Endothelial cell of umbilical vein (primary cell): Measurements from ENCODE around the gene AWAT2. TPM values are rescaled to one million over a fixed set of nuclear protein-coding genes. Genes with fewer than 3 reads are reported as not detected.

ENCODE experiments used
- BruUV-seq: library from RNA; stranded (reverse); fragments of 400-500 nt; replicated peaks from 2 replicates; lab custom pipeline; 2021; lab: Mats Ljungman, UMichigan
- CTCF ChIA-PET: fragments of 300-600, 350-600 bp; sonication (Branson Sonifier 250); formaldehyde crosslinking; loops from one replicate; lab custom pipeline; 2021; ENCODE audit warnings: antibody characterized with exemption, inconsistent platforms; lab: Charles Lee
- POLR2A ChIA-PET: fragments of 300-600, 350-600 bp; sonication (Branson Sonifier 250); formaldehyde crosslinking; loops from one replicate; lab custom pipeline; 2021; ENCODE audit warnings: antibody characterized with exemption, inconsistent platforms; lab: Charles Lee
- DNase-seq: peaks from one replicate; pipeline ENCODE4 v3.0.0-alpha.2; 2011; ENCODE audit warnings: low read depth, low spot score
- FAIRE-seq: peaks from 2 replicates; lab custom pipeline; 2011; peaks lifted over from hg19 to GRCh38; lab: Jason Lieb, UNC
- H2AFZ ChIP-seq: 2 replicates; pipeline ENCODE4 v1.6.0; 2012; ENCODE audit warnings: low read depth, low read length, control low read depth, inconsistent platforms
- H3K27ac ChIP-seq: 2 replicates; pipeline ENCODE4 v1.5.1; 2011; ENCODE audit warnings: low read depth, mild to moderate bottlenecking, control low read depth, low read length, moderate library complexity; ENCODE audit not compliant: insufficient read depth
- H3K27me3 ChIP-seq, 2 experiments: 2 replicates each; pipeline versions ENCODE4 v1.6.0 to v1.6.1; 2011; ENCODE audit warnings: low read length in 2 of 2, mixed read lengths in 1 of 2; ENCODE audit not compliant: control insufficient read depth in 2 of 2, insufficient read depth in 2 of 2
- H3K36me3 ChIP-seq, 2 experiments: 2 replicates in 1 of 2; 3 replicates in 1 of 2; pipeline ENCODE4 v1.5.1; 2011; ENCODE audit warnings: low read length in 2 of 2, mild to moderate bottlenecking in 1 of 2, moderate library complexity in 1 of 2; ENCODE audit not compliant: control insufficient read depth in 2 of 2, insufficient read depth in 2 of 2; ENCODE audit errors: extremely low read depth in 1 of 2
- H3K4me1 ChIP-seq: 3 replicates; pipeline ENCODE4 v1.5.1; 2011; ENCODE audit warnings: mild to moderate bottlenecking, low read length; ENCODE audit not compliant: control insufficient read depth, insufficient read depth; ENCODE audit errors: extremely low read depth
- H3K4me2 ChIP-seq: 2 replicates; pipeline ENCODE4 v1.6.1; 2011; ENCODE audit warnings: low read length, control low read depth, mixed read lengths; ENCODE audit not compliant: insufficient read depth
- H3K4me3 ChIP-seq, 3 experiments: fragments of 200-600 bp in 1 of 3; sonication (generic), shearing (Covaris generic) in 1 of 3; replicated peaks in 1 of 3; 2 replicates each; pipeline ENCODE4 v1.5.1; 2011 to 2016; ENCODE audit warnings: control low read depth in 3 of 3, low read length in 3 of 3, mild to moderate bottlenecking in 2 of 3, inconsistent platforms in 1 of 3, low read depth in 1 of 3, moderate library complexity in 1 of 3; ENCODE audit not compliant: insufficient read depth in 1 of 3
- H3K79me2 ChIP-seq: 2 replicates; pipeline ENCODE4 v1.6.0; 2012; ENCODE audit warnings: low read length, inconsistent platforms; ENCODE audit not compliant: control insufficient read depth, insufficient read depth
- H3K9ac ChIP-seq: replicated peaks from 2 replicates; pipeline ENCODE3; 2011; ENCODE audit warnings: low read length, control low read depth; ENCODE audit not compliant: insufficient read depth; ENCODE audit errors: extremely low read depth
- H3K9me1 ChIP-seq: replicated peaks from 3 replicates; pipeline ENCODE4 v1.6.0; 2011; ENCODE audit warnings: mild to moderate bottlenecking, low read length; ENCODE audit not compliant: control insufficient read depth, insufficient read depth; ENCODE audit errors: extremely low read depth
- H3K9me3 ChIP-seq: replicated peaks from 2 replicates; pipeline ENCODE4 v1.5.1; 2012; ENCODE audit warnings: low read length, inconsistent platforms; ENCODE audit not compliant: control insufficient read depth, insufficient read depth
- H4K20me1 ChIP-seq: replicated peaks from 2 replicates; pipeline ENCODE3; 2011; ENCODE audit warnings: mild to moderate bottlenecking, low read length; ENCODE audit not compliant: control insufficient read depth, insufficient read depth; ENCODE audit errors: extremely low read depth
- EZH2 ChIP-seq: IDR thresholded peaks from 2 replicates; pipeline ENCODE4 v1.6.1; 2012; ENCODE audit warnings: borderline replicate concordance, low read depth, mild to moderate bottlenecking, moderate library complexity, low read length, inconsistent platforms; ENCODE audit not compliant: severe bottlenecking
- FOS ChIP-seq: IDR thresholded peaks from 2 replicates; pipeline ENCODE4 v1.6.1; 2011; ENCODE audit warnings: mild to moderate bottlenecking, low read length, moderate library complexity, borderline replicate concordance; ENCODE audit not compliant: insufficient read depth
- GATA2 ChIP-seq: IDR thresholded peaks from 2 replicates; pipeline ENCODE4 v1.7.0; 2011; ENCODE audit warnings: low read depth, mild to moderate bottlenecking, moderate library complexity, mixed read lengths, low read length; ENCODE audit not compliant: insufficient read length, insufficient read depth
- JUN ChIP-seq: IDR thresholded peaks from 2 replicates; pipeline ENCODE4 v1.6.1; 2011; ENCODE audit warnings: borderline replicate concordance, low read depth; ENCODE audit not compliant: insufficient read length, insufficient read depth
- MAX ChIP-seq: IDR thresholded peaks from 2 replicates; pipeline ENCODE4 v1.6.1; 2011; ENCODE audit not compliant: insufficient read depth, insufficient read length
- MYC ChIP-seq: IDR thresholded peaks from one replicate; pipeline ENCODE4 v1.6.1; 2011; ENCODE audit warnings: mild to moderate bottlenecking, low read depth, low read length
- POLR2A ChIP-seq: IDR thresholded peaks from 2 replicates; pipeline ENCODE4 v1.6.1; 2012; ENCODE audit warnings: low read depth, mild to moderate bottlenecking, control low read depth, low read length
- POLR2AphosphoS5 ChIP-seq: IDR thresholded peaks from 2 replicates; pipeline ENCODE4 v1.6.1; 2012; ENCODE audit warnings: low read depth, mild to moderate bottlenecking, control low read depth, low read length, moderate library complexity; ENCODE audit not compliant: insufficient read depth
- dilution Hi-C: fragments of 300-500 bp; cut with MboI; formaldehyde crosslinking; loops from one replicate; pipeline ENCODE4 v1.15.0; 2019; ENCODE audit warnings: low sequenced_read_pairs; ENCODE audit not compliant: extremely low pct_ligation_motif_present
- intact Hi-C: fragments of 100-400 bp; cut with micrococcal nuclease; formaldehyde crosslinking; loops from one replicate; pipeline ENCODE4 v1.10.0; 2022
- polyA plus RNA-seq, 4 experiments: library from polyadenylated mRNA; depleted of rRNA in 3 of 4; stranded (reverse) in 3 of 4; unstranded in 1 of 4; fragments of >200 nt; gene quantifications; 2 replicates each; pipeline versions ENCODE4 v1.2.1 to v1.2.3, GENCODE V29; 2011 to 2012; ENCODE audit warnings: missing spikeins in 1 of 4
- total RNA-seq: library from RNA; stranded (reverse); gene quantifications from 2 replicates; pipeline ENCODE4 v1.2.3, GENCODE V29; 2021
- TF ChIP-seq, protein P1 (sequence below), 2 donors: IDR thresholded peaks; 1 replicate in 1 of 2; 2 replicates in 1 of 2; pipeline ENCODE4 v1.5.1; 2011; ENCODE audit warnings: low read length in 2 of 2, mild to moderate bottlenecking in 2 of 2, moderate library complexity in 2 of 2, control low read depth in 1 of 2, inconsistent platforms in 1 of 2, low read depth in 1 of 2; ENCODE audit not compliant: insufficient read depth in 1 of 2; ENCODE audit errors: extremely low read depth in 1 of 2

AWAT2 gene
- total and polyA plus RNA-seq, 2 donors (not counting 3 experiments of a cell fraction or from before 2014, with no cell fraction given), result 0.20 to 0.29 TPM

DNA sequence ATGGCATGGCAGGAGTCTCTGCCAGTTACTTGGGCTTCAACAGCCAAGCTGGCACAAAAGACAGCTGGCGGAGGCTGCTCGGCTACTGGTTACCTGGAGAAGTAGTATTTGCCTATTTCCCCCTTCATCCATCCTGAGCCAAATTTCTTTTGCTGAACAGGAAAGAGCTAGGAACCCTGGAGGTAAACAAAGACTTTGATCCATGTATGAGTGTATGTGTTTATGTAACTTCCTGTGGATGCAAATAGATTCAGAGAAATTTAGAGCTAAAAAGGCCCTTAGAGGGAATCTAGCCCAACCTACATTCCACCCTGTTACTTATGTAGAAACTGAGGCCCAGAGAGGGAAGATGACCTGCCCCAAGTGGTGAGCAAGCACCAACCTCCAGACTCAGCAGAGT lies 11.2 kb downstream of the AWAT2 start:
- Histone ChIP-seq H3K9ac (no peak overlapping the region), H4K20me1 (no peaks in the 10 kb centered on the region), H3K27ac (no peak overlapping the region), H3K79me2 (no peaks in the 10 kb centered on the region), H3K36me3 (no peaks in the 10 kb centered on the region), H3K27me3 (no peaks in the 10 kb centered on the region), H3K9me1 (no peaks in the 10 kb centered on the region), H2AFZ (no peak overlapping the region), H3K4me3 (no peak overlapping the region), H3K9me3 (no peaks in the 10 kb centered on the region), H3K4me2 (no peak overlapping the region), H3K4me1 (peaks cover 6% of the 10 kb centered on the region)
- TF ChIP-seq MYC, result no peak
- TF ChIP-seq POLR2AphosphoS5, result no peak
- TF ChIP-seq JUN, result no peak
- no peak for TF ChIP-seq MAX
- TF ChIP-seq FOS, result no peak
- FAIRE-seq (no peak), DNase-seq (no peak)
- dilution Hi-C loops (no loop called here), intact Hi-C loops (no loop called here)
- no TSS peak for BruUV-seq
- CTCF ChIA-PET, result interaction anchor here (1.6 to 9.0 kb wide), 2 partner anchors 57 to 614 kb away, joined by 4 to 207 read pairs; no protein-coding TSS in a partner anchor
- POLR2A ChIA-PET, result no interaction called here

DNA sequence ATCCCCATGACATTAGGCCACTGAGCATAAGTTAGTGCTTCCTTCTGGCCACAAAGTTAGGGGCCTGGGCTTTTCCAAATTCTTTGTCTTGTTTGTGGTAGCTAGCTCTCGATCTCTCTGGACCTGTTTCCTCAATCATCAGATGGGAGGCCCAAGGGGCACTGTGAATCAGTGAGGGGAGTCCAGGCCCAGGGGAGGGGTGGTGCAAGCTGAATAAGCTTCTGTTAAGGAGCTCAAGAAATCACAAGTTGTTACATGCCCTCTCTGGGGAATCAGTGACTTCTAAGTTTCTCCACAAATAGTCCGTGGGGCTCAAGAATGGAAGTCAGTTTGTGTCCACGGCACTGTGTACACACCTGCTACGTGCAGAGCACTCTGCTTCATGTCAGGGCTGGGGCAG lies 15.1 kb downstream of the AWAT2 start:
- no peaks in the 10 kb centered on the region for H3K27me3 ChIP-seq
- DNase-seq, result no peak
- peaks cover 11% of the 10 kb centered on the region for H3K4me1 ChIP-seq
- TF ChIP-seq MYC, result no peak
- no peak for TF ChIP-seq MAX
- no peak for TF ChIP-seq GATA2
- TF ChIP-seq, protein P1, sequence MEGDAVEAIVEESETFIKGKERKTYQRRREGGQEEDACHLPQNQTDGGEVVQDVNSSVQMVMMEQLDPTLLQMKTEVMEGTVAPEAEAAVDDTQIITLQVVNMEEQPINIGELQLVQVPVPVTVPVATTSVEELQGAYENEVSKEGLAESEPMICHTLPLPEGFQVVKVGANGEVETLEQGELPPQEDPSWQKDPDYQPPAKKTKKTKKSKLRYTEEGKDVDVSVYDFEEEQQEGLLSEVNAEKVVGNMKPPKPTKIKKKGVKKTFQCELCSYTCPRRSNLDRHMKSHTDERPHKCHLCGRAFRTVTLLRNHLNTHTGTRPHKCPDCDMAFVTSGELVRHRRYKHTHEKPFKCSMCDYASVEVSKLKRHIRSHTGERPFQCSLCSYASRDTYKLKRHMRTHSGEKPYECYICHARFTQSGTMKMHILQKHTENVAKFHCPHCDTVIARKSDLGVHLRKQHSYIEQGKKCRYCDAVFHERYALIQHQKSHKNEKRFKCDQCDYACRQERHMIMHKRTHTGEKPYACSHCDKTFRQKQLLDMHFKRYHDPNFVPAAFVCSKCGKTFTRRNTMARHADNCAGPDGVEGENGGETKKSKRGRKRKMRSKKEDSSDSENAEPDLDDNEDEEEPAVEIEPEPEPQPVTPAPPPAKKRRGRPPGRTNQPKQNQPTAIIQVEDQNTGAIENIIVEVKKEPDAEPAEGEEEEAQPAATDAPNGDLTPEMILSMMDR (IDR thresholded peaks at IDR 0.05; ENCODE audit: extremely low read depth in 1 of 2, insufficient read depth in 1 of 2, low read depth in 1 of 2, low read length in 2 of 2), result no peak
- TF ChIP-seq EZH2, result no peak
- no peak for TF ChIP-seq POLR2A
- H3K9ac ChIP-seq, result no peak overlapping the region
- FAIRE-seq, result no peak
- intact Hi-C loops (loop anchor here (5.0 kb wide), 1 partner anchor 612 kb away; no protein-coding TSS in a partner anchor), dilution Hi-C loops (no loop called here)
- H3K9me1 ChIP-seq, result no peaks in the 10 kb centered on the region
- CTCF ChIA-PET, result interaction anchor here (0.9 to 9.0 kb wide), 4 partner anchors 61 to 610 kb away, joined by 3 to 207 read pairs (median 22); partner anchors contain the start of gene IGBP1
- no peak overlapping the region for H3K27ac ChIP-seq
- H3K79me2 ChIP-seq, result no peaks in the 10 kb centered on the region
- no TSS peak for BruUV-seq
- no peaks in the 10 kb centered on the region for H3K36me3 ChIP-seq
- H4K20me1 ChIP-seq, result no peaks in the 10 kb centered on the region
- H3K4me3 ChIP-seq, result no peak overlapping the region
- H2AFZ ChIP-seq, result no peak overlapping the region
- H3K4me2 ChIP-seq, result no peak overlapping the region
- no peaks in the 10 kb centered on the region for H3K9me3 ChIP-seq
- POLR2A ChIA-PET, result no interaction called here
